NCI-H446 treated with DMSO at 0.1 percent for 48 hours (cell line): ENCODE results near the gene ASB4.
"Not testable (repeated sequence)": the region's sequence is repeated elsewhere in the genome, so short reads cannot be mapped to it uniquely, and the experiment has no call there.

Experiments
- DNase-seq: peaks from one replicate; lab custom pipeline; 2025; lab: John Stamatoyannopoulos, UW

The ASB4 gene

GRCh38 chr7:95478272-95479037, 7.3 kb upstream of the ASB4 start:
- no peak for DNase-seq

GRCh38 chr7:95479992-95480624, 5.6 kb upstream of the ASB4 start:
- DNase-seq: no peak

GRCh38 chr7:95481271-95482165, 4.2 kb upstream of the ASB4 start:
- no peak for DNase-seq

- DNase-seq: no peak
Observed at GRCh38 chr7:95482424-95482823, 3.3 kb upstream of the ASB4 start.

DNA sequence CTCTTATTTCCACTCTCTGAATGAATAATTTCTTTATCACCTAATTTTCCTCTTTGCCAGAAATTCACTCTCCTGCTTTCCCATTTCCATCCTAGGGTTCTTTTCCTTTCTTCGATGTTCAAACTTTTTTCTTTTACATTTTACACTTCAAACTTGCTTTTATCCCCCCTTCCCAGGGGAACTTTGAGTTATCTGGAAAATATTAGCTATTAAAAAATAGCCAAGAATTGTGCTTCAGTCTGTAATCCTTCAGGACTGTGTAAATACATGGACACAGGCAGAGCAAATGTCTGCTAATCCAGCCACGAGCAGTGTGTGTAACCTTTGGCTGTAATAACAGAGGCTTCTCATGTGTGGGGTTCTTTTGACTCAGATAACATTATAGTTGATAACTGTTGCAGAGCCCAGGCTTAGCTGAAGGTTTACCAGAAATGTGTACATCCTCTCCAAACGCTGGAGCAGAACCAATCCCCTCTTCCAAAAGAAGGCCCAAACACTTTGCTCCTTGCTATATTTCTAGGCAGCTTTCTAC, 4.6 kb downstream of the ASB4 start:
- DNase-seq: no peak

DNA sequence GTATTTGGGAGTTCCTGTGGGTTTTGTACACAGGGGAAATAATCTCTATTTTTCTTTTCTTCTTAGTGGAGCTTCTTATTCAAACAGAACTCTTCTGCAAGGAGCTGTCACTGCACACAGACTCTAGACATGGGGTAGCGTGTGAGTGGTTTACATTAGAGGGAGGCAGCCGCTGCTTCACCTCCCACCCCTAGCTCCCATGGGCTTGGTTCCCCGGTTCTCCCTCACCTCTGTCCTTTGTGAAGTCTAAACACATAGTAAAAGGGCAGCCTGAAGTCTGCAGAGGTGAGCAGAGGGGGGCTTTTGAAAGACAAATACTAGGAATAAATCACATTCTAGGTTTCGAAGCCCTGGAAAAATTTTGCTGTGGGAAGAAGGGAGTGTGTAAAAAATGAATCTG, 5.5 kb downstream of the ASB4 start:
- no peak for DNase-seq

DNA sequence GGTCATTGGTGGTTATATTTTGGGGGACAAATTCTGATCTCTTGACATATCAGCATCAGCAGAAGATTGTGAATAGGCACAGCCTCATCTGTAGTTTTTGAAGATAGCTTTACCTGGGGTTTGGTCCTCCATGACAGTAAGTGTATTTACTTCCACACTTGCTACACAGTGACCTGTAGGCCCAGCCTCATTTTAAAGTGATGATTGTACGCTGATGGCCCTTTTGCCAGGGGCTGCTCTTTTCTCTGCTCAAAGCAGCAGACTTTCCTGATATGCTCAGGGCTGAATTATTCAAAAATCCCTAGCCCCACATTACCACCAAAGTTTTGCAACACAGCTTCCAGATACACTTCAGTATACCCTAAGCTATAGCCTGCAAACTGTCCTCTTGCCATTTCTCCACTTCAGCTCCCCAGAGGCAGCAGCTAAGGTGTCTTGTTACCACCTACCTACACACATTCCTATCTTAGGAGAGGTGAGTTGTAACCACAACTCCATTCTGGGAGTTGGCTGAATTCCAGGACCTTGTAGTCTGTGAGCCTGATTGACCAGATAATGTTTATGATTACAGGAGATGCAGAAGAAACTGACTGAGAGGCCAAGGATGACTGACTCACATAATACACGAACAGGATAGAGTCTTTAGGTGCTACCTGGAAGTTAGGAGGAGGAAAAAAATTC, 6.0 kb downstream of the ASB4 start:
- no peak for DNase-seq

GRCh38 chr7:95493247-95493646, 7.5 kb downstream of the ASB4 start:
- no peak for DNase-seq

GRCh38 chr7:95493844-95494243, 8.1 kb downstream of the ASB4 start:
- no peak for DNase-seq

GRCh38 chr7:95501261-95501832, 15.6 kb downstream of the ASB4 start:
- no peak for DNase-seq

- DNase-seq: no peak
Observed at GRCh38 chr7:95502403-95502802, 16.7 kb downstream of the ASB4 start.

DNA sequence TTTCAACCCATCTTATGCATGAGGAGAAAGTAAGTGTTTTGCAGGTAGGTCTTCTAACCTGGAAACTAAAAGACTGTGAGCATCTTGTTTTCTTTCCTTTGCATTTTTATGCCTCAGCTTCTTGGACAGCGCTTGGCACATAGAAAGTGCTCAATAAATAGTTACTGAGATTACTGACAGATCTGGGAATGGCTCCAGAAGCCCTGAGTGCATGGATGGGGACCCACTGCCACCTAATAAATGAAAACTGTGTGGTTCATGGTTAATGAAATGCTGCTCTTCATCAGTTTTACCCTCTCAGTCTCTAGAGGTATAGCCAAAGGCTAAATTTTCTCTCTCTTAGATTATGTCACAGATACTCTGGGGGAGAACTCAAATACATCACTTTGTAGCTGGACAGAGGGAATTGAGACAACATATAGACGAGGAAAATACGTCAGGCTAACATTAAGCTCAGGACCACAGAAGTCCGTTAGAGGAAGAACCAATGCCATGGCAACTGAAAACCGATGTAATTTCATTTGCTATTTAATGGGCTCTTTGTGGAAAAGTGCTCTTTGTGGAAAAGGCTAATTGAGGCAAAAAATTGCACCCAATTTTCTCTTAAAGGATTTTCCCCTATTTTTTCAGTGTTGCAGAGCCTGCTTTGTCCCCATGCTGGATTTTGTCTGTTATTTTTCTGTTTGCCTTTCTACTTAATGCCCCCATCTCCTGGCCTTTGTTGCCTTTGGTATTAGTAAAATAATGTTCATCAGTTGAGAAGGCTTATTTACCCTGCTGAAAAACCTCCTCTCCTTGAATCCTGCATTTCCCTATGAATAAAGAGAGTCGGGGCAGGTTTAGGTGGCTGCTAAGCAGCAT, 17.8 kb downstream of the ASB4 start:
- no peak for DNase-seq

GRCh38 chr7:95504132-95504588, 18.4 kb downstream of the ASB4 start:
- not testable (repeated sequence) for DNase-seq

- DNase-seq: no peak
Observed at GRCh38 chr7:95508780-95509179, 23.0 kb downstream of the ASB4 start.

- no peak for DNase-seq
Observed at GRCh38 chr7:95509199-95509598, 23.5 kb downstream of the ASB4 start.

GRCh38 chr7:95511716-95512260, 26.0 kb downstream of the ASB4 start:
- DNase-seq: no peak

DNA sequence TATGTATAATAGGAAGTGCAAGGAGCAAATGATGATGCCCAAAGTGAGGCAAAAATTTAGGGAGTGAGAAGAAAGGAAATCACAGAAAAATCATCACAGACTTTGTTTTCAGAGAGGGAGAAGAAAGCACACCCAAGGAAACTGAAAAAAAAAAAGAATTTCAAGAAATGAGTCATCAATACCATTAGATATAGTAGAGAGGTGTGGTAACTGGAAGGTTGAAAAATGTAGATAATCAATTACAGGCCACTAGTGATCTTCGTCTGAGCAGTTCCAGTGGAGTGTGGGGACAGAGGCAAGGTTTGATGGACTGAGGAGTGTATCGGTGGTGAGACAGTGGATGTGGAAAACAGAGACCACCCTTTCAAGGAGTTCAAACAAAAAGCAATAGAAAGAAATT, 31.7 kb downstream of the ASB4 start:
- no peak for DNase-seq

DNA sequence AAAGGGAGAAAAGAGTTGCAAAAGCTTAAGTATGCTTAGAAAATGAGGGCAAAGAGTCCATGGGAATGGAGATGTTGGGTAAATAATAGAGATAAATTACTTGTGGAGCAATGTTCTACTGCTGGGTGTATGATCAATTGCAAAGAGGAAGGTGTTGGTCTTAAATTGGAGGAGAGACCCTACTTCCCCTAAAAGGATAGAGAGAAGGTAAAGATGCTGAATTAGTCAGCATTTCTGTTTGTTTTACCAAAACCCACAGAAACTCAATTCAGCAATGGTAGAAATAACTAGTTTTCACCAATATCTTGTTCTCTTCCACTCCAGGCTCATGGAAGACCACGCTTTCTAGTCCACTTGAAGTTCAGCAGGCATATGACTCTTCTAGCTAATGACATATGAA, 32.1 kb downstream of the ASB4 start:
- no peak for DNase-seq

GRCh38 chr7:95520136-95520535, 34.4 kb downstream of the ASB4 start:
- no peak for DNase-seq

GRCh38 chr7:95525503-95525902, 39.8 kb downstream of the ASB4 start:
- no peak for DNase-seq
